ENCODE results near the gene ARFGAP1. TPM values are rescaled to one million over a fixed set of nuclear protein-coding genes. Genes with fewer than 3 reads are reported as not detected.

ARFGAP1 gene
- total RNA-seq, 1 donor from 2014 or later, result 57.0 TPM

- Histone ChIP-seq H3K4me3 (no peak overlapping the region), H3K4me1 (no peaks in the 10 kb centered on the region), H3K9me3 (no peaks in the 10 kb centered on the region), H3K27ac (no peak overlapping the region), H3K36me3 (no peaks in the 10 kb centered on the region), H3K27me3 (peaks cover 4% of the 10 kb centered on the region)
- intact Hi-C loops (cut with DNase I), result no loop called here
- no peak for DNase-seq (ENCODE audit: low spot score in 2 of 2)
- TF ChIP-seq CTCF (IDR thresholded peaks at IDR 0.05), result no peak
These were observed 39.2 kb downstream of the ARFGAP1 start for GRCh38 chr20:63311833-63312243.

- Histone ChIP-seq H3K4me3 (no peak overlapping the region), H3K36me3 (no peaks in the 10 kb centered on the region), H3K27ac (no peak overlapping the region), H3K4me1 (no peaks in the 10 kb centered on the region), H3K27me3 (peaks cover 4% of the 10 kb centered on the region), H3K9me3 (no peaks in the 10 kb centered on the region)
- TF ChIP-seq CTCF (IDR thresholded peaks at IDR 0.05), result no peak
- DNase-seq (ENCODE audit: low spot score in 2 of 2), result no peak
- intact Hi-C loops (cut with DNase I), result no loop called here
These were observed 39.7 kb downstream of the ARFGAP1 start for GRCh38 chr20:63312273-63312672.

- H3K9me3 ChIP-seq, result no peaks in the 10 kb centered on the region
- H3K36me3 ChIP-seq, result no peaks in the 10 kb centered on the region
- no peaks in the 10 kb centered on the region for H3K4me1 ChIP-seq
- H3K27ac ChIP-seq, result no peak overlapping the region
- H3K27me3 ChIP-seq, result peaks cover 4% of the 10 kb centered on the region
- DNase-seq (ENCODE audit: low spot score in 2 of 2), result no peak
- intact Hi-C loops (cut with DNase I), result no loop called here
- H3K4me3 ChIP-seq, result no peak overlapping the region
- no peak for TF ChIP-seq CTCF (IDR thresholded peaks at IDR 0.05)
These were observed 40.2 kb downstream of the ARFGAP1 start for GRCh38 chr20:63312690-63313348.

- intact Hi-C loops (cut with DNase I), result no loop called here
- Histone ChIP-seq H3K9me3 (no peaks in the 10 kb centered on the region), H3K36me3 (no peaks in the 10 kb centered on the region), H3K27me3 (peaks cover 4% of the 10 kb centered on the region), H3K4me3 (no peak overlapping the region), H3K4me1 (no peaks in the 10 kb centered on the region), H3K27ac (no peak overlapping the region)
- DNase-seq (ENCODE audit: low spot score in 2 of 2), result no peak
- no peak for TF ChIP-seq CTCF (IDR thresholded peaks at IDR 0.05)
These were observed 40.9 kb downstream of the ARFGAP1 start for GRCh38 chr20:63313349-63314014.

- TF ChIP-seq CTCF (IDR thresholded peaks at IDR 0.05), result no peak
- Histone ChIP-seq H3K4me1 (no peaks in the 10 kb centered on the region), H3K9me3 (no peaks in the 10 kb centered on the region), H3K27me3 (peaks cover 2% of the 10 kb centered on the region), H3K27ac (no peak overlapping the region), H3K4me3 (no peak overlapping the region), H3K36me3 (no peaks in the 10 kb centered on the region)
- no peak for DNase-seq (ENCODE audit: low spot score in 2 of 2)
- intact Hi-C loops (cut with DNase I), result no loop called here
These were observed 41.4 kb downstream of the ARFGAP1 start for GRCh38 chr20:63314015-63314471.
